SK-N-MC (cell line): Measurements from ENCODE around the gene MMP24OS.

ENCODE experiments used
- DNase-seq: peaks from one replicate; pipeline ENCODE4 v3.0.0-alpha.2; 2011; ENCODE audit warnings: low read depth, low spot score
- H3K27ac ChIP-seq: fragments of 200-600 bp; sonication (generic); 2 replicates; pipeline ENCODE4 v1.5.1; 2016; ENCODE audit warnings: mixed run types
- H3K36me3 ChIP-seq: fragments of 200-600 bp; sonication (generic); 2 replicates; pipeline ENCODE4 v1.6.1; 2017; ENCODE audit warnings: antibody characterized with exemption, low read length, mixed read lengths; ENCODE audit not compliant: insufficient read depth
- H3K4me3 ChIP-seq: fragments of 200-600 bp; sonication (generic); 2 replicates; pipeline ENCODE4 v1.5.1; 2016
- H3K9ac ChIP-seq: fragments of 200-600 bp; sonication (generic); 2 replicates; pipeline ENCODE4 v1.8.0; 2017; ENCODE audit warnings: mixed run types, mixed read lengths; ENCODE audit not compliant: insufficient read length
- H3K9me3 ChIP-seq: fragments of 200-600 bp; sonication (generic); 2 replicates; pipeline ENCODE4 v1.6.1; 2017; ENCODE audit warnings: low read depth, mild to moderate bottlenecking, antibody characterized with exemption, low read length, moderate library complexity, mixed read lengths
- EZH2 ChIP-seq: fragments of 200-600 bp; sonication (generic); IDR thresholded peaks from one replicate; pipeline ENCODE4 v1.6.1; 2017; ENCODE audit warnings: antibody characterized with exemption
- FOXP2 ChIP-seq: optimal IDR thresholded peaks from 2 replicates; pipeline ENCODE3; 2011; ENCODE audit warnings: mild to moderate bottlenecking, moderate library complexity; ENCODE audit not compliant: insufficient read depth; ENCODE audit errors: extremely low read length, control extremely low read depth
- POLR2AphosphoS5 ChIP-seq: IDR thresholded peaks from 2 replicates; pipeline ENCODE4 v1.6.1; 2012; ENCODE audit warnings: mild to moderate bottlenecking, low read depth, low read length, borderline replicate concordance

MMP24OS gene

DNA sequence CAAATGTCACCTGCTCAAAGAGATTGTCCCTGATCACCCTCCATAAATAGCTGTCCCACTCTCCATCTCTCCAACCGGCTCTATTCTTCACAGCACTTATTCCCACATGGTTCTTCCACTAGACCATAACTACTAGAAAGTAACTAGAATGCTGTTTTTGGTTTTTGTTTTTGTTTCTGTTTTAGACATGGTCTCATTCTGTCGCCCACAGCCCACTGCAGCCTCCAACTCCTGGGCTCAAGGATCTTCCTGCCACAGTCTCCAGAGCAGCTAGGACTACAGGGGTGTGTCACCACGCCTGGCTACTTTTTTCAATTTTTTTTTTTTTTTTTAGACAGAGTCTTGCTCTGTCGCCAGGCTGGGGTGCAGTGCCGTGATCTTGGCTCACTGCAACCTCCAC lies 39.2 kb downstream of the MMP24OS start:
- Histone ChIP-seq H3K36me3 (no peaks in the 10 kb centered on the region), H3K4me3 (no peak overlapping the region), H3K9ac (no peak overlapping the region), H3K9me3 (no peaks in the 10 kb centered on the region), H3K27ac (no peak overlapping the region)
- DNase-seq: no peak
- TF ChIP-seq EZH2: no peak
- no peak for TF ChIP-seq FOXP2
- no peak for TF ChIP-seq POLR2AphosphoS5

DNA sequence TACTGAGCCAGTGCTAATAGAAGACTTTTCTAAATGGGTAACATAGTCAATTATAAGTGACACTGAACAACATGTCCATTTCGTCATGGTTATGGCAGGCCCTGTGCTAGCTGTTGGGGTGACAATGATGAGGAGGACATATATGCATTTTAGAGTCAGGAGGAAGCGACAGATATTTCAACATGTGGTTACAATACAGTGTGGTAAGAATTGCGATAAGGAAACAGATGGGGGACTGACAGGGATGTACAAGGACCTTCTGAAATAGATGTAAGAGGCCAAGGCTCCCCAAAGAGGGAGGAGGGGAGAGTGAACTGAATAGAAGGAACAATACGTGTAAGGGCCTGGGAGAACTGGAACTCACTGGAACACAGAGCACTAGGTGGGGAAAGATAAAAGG lies 39.8 kb downstream of the MMP24OS start:
- no peak for DNase-seq
- Histone ChIP-seq H3K27ac (no peak overlapping the region), H3K36me3 (no peaks in the 10 kb centered on the region), H3K9ac (no peak overlapping the region), H3K4me3 (no peak overlapping the region), H3K9me3 (no peaks in the 10 kb centered on the region)
- no peak for TF ChIP-seq FOXP2
- no peak for TF ChIP-seq EZH2
- TF ChIP-seq POLR2AphosphoS5: no peak

DNA sequence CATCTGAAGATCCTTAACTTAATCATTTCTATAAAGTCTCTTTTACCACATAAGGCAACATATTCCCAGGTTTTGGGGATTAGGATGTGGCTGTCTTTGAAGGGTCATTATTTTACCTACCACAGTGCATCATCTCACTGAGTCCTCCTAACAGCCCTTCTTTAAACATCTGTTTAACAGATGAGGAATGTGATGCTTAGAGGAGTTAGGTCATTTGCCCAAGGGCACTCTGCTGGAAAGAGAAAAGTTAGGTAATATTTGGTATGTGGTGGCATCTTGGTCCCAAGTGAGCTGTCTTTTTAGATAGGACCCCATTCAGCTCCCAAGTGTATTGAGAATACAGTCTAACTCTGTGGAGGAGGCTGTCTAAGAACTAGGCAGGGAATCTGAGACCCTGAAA lies 40.4 kb downstream of the MMP24OS start:
- H3K9me3 ChIP-seq: no peaks in the 10 kb centered on the region

DNA sequence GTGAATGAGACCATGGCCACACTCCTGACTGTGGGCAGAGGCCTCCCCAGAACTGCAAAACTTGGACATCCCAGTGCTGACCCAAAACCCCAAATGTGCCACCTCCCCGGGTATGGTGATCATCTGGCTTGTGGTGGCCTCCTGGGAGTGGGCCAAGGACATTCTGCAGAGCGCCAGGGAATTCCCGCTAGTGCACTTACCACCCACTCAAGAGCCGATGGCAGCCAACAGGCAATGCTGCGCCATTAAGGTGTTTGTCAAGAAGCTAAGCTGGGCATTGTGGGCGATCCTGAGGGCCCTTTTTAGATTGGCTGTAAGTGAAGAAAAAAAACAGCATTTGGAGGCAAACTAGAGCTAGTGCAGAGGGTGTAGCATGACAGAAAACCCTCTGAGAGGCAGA lies 42.0 kb downstream of the MMP24OS start:
- H3K4me3 ChIP-seq: no peak overlapping the region
- H3K9me3 ChIP-seq: no peaks in the 10 kb centered on the region

More for the DNA sequence above, 40.4 kb downstream of the MMP24OS start:
- Histone ChIP-seq H3K9ac (no peak overlapping the region), H3K27ac (no peak overlapping the region), H3K4me3 (no peak overlapping the region), H3K36me3 (no peaks in the 10 kb centered on the region)
- DNase-seq: no peak
- TF ChIP-seq EZH2 (no peak), POLR2AphosphoS5 (no peak), FOXP2 (no peak)

DNA sequence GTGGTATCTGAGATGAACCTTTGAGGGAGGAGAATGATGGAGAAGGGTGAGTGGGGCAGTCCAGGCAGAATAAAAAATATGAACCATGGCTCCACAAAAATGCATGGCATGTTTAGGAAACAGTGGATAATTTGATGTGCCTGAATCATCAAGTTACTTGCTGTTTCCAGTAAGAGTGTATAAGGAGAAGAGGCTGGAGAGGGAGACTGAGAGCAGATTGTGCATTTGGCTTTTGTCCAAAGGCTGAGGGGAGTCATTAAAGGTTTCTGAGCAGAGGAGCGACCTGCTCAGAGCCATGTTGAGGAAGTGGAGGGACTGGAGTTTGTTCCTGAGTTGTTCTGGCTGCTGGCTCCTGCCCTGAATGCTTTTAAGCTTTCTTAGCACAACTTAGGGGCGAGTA lies 45.3 kb downstream of the MMP24OS start:
- H3K9ac ChIP-seq: no peak overlapping the region
- no peak for DNase-seq
- TF ChIP-seq FOXP2 (no peak), EZH2 (no peak), POLR2AphosphoS5 (no peak)
- no peaks in the 10 kb centered on the region for H3K9me3 ChIP-seq
- no peak overlapping the region for H3K27ac ChIP-seq
- no peak overlapping the region for H3K4me3 ChIP-seq
- H3K36me3 ChIP-seq: no peaks in the 10 kb centered on the region

More for the DNA sequence above, 42.0 kb downstream of the MMP24OS start:
- no peak overlapping the region for H3K9ac ChIP-seq
- TF ChIP-seq EZH2: no peak
- TF ChIP-seq FOXP2: no peak
- no peak for TF ChIP-seq POLR2AphosphoS5
- H3K36me3 ChIP-seq: no peaks in the 10 kb centered on the region
- no peak for DNase-seq
- H3K27ac ChIP-seq: no peak overlapping the region

DNA sequence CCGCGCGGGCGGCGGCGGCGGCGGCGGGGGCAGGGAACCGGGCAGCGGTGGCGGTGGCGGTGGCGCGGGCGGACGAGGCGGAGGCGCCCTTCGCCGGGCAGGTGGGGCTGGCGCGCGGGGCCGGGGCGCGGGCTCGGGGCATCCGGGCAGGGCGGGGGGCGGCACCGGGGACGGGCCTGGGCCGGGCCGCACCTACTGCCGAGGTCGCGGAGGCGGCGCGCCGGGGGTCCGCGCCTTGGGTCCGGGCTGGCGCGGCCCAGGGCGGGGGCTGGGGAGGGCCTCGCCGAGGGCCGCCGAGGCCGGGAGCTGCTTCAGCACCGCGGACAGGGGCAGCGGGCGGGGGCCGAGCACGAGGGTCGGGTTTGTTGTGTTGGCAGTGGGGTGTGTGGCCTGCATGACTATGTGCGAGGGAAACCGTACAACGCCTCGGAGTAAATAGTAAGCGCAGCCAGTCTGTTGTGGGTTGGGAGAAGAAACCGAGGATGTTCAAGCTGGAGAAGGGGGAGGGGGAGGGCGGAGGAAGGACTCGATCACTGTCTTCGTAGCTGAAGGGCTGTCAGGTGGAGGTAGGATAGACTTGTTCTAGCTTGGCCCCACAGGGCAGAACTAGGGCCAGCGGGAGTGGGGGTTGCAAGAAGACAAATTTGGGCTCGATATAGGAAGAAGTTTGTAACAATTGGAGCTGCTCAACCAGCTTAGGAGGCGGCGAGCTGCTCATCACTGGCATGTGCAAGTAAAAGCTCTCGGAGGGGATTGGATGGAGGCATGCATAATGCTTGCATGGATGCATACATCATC lies 50.8 kb downstream of the MMP24OS start:
- no peaks in the 10 kb centered on the region for H3K9me3 ChIP-seq
- no peak for TF ChIP-seq EZH2
- no peak for TF ChIP-seq POLR2AphosphoS5
- no peak for TF ChIP-seq FOXP2
- H3K4me3 ChIP-seq: no peak overlapping the region
- H3K36me3 ChIP-seq: no peaks in the 10 kb centered on the region
- H3K27ac ChIP-seq: no peak overlapping the region
- H3K9ac ChIP-seq: no peak overlapping the region
- DNase-seq: no peak
